SK-N-SH treated with all-trans-retinoic acid at 6 μM for 48 hours (cell line): ENCODE results near the gene DLX5.

ENCODE experiments used
- ATAC-seq: fragments of 200-7000 bp; cut with Tn5 transposase; 3 replicates; pipeline ENCODE4 v1.9.1; 2020; ENCODE audit warnings: mild to moderate bottlenecking, moderate library complexity
- ARNTL ChIP-seq: fragments of 450-650 bp; formaldehyde crosslinking; IDR thresholded peaks from 2 replicates; pipeline ENCODE4 v1.5.0; 2020; ENCODE audit warnings: low read depth, mild to moderate bottlenecking, moderate library complexity, borderline replicate concordance
- CSRNP3 ChIP-seq: fragments of 250-450 bp; sonication (Bioruptor Pico); IDR thresholded peaks from 2 replicates; pipeline ENCODE4 v1.5.1; 2021; ENCODE audit warnings: mild to moderate bottlenecking, moderate library complexity
- ESRRG ChIP-seq: fragments of 250-450 bp; sonication (Bioruptor Pico); IDR thresholded peaks from 2 replicates; pipeline ENCODE4 v1.6.1; 2021; ENCODE audit warnings: mild to moderate bottlenecking
- GLIS3 ChIP-seq: fragments of 250-450 bp; sonication (Bioruptor Pico); IDR thresholded peaks from 2 replicates; pipeline ENCODE4 v1.5.0; 2020; ENCODE audit warnings: mild to moderate bottlenecking, moderate library complexity
- ISL1 ChIP-seq: fragments of 250-450 bp; sonication (Bioruptor Pico); IDR thresholded peaks from 2 replicates; pipeline ENCODE4 v2.1.2; 2022; ENCODE audit warnings: mild to moderate bottlenecking, moderate library complexity
- PATZ1 ChIP-seq: fragments of 250-450 bp; sonication (Bioruptor Pico); IDR thresholded peaks from 2 replicates; pipeline ENCODE4 v1.8.0; 2020; ENCODE audit warnings: mild to moderate bottlenecking, moderate library complexity, borderline replicate concordance
- PPARA ChIP-seq: fragments of 250-450 bp; sonication (Bioruptor Pico); IDR thresholded peaks from 2 replicates; pipeline ENCODE4 v1.5.0; 2020; ENCODE audit warnings: mild to moderate bottlenecking, borderline replicate concordance
- RARB ChIP-seq: fragments of 250-450 bp; sonication (Bioruptor Pico); IDR thresholded peaks from 2 replicates; pipeline ENCODE4 v1.8.0; 2021; ENCODE audit warnings: mild to moderate bottlenecking, moderate library complexity
- SNAI2 ChIP-seq: fragments of 250-450 bp; sonication (Bioruptor Pico); IDR thresholded peaks from 2 replicates; pipeline ENCODE4 v1.5.0; 2020; ENCODE audit warnings: mild to moderate bottlenecking, moderate library complexity
- TCF4 ChIP-seq: fragments of 250-450 bp; sonication (Bioruptor Pico); IDR thresholded peaks from 2 replicates; pipeline ENCODE4 v1.8.0; 2021; ENCODE audit warnings: mild to moderate bottlenecking, moderate library complexity, borderline replicate concordance
- TOX ChIP-seq: fragments of 250-450 bp; sonication (Bioruptor Pico); IDR thresholded peaks from 2 replicates; pipeline ENCODE4 v1.8.0; 2021; ENCODE audit warnings: mild to moderate bottlenecking, moderate library complexity, borderline replicate concordance
- TSHZ2 ChIP-seq: fragments of 250-450 bp; sonication (Bioruptor Pico); IDR thresholded peaks from 2 replicates; pipeline ENCODE4 v1.5.0; 2020; ENCODE audit warnings: mild to moderate bottlenecking, moderate library complexity
- ZFP3 ChIP-seq: fragments of 250-450 bp; sonication (Bioruptor Pico); IDR thresholded peaks from 2 replicates; pipeline ENCODE4 v1.5.0; 2020; ENCODE audit warnings: mild to moderate bottlenecking, moderate library complexity
- ZNF565 ChIP-seq: fragments of 450-650 bp; formaldehyde crosslinking; conservative IDR thresholded peaks from 2 replicates; pipeline ENCODE4 v1.5.0; 2020; ENCODE audit warnings: low read depth, mild to moderate bottlenecking, moderate library complexity

The DLX5 gene

GRCh38 chr7:97018791-97019531 is 5.7 kb downstream of the DLX5 start:
- ATAC-seq = no peak
- no peak for TF ChIP-seq ESRRG (CRISPR knock-in tag)
- no peak for TF ChIP-seq ISL1 (CRISPR knock-in tag)
- TF ChIP-seq ZNF565 (CRISPR knock-in tag) = no peak
- TF ChIP-seq TCF4 = no peak
- TF ChIP-seq TOX (CRISPR knock-in tag) = no peak

DNA sequence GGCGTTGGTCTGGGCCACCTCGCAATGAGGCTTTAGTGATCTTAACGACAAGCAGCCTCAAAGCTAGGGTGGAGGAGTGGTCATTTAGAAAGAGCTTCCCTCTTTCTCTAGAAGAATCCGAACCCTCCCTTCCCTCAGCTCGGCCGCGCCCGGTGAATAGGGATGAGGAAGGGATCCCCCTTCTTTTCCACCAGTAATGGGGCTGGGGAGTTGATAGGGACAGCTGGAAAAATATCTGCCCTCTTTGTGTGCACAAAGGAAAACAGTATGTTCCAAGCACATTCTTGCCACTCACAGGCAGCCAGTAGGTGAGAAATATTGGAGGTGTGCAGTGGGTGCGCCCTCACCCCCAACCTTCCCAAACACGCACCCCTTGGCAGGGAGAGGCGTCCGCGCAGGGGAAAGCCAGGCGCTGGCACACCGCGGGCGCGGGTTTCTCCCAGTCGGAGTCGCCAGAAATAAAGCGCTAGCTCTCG is 6.5 kb downstream of the DLX5 start:
- ATAC-seq = no peak

DNA sequence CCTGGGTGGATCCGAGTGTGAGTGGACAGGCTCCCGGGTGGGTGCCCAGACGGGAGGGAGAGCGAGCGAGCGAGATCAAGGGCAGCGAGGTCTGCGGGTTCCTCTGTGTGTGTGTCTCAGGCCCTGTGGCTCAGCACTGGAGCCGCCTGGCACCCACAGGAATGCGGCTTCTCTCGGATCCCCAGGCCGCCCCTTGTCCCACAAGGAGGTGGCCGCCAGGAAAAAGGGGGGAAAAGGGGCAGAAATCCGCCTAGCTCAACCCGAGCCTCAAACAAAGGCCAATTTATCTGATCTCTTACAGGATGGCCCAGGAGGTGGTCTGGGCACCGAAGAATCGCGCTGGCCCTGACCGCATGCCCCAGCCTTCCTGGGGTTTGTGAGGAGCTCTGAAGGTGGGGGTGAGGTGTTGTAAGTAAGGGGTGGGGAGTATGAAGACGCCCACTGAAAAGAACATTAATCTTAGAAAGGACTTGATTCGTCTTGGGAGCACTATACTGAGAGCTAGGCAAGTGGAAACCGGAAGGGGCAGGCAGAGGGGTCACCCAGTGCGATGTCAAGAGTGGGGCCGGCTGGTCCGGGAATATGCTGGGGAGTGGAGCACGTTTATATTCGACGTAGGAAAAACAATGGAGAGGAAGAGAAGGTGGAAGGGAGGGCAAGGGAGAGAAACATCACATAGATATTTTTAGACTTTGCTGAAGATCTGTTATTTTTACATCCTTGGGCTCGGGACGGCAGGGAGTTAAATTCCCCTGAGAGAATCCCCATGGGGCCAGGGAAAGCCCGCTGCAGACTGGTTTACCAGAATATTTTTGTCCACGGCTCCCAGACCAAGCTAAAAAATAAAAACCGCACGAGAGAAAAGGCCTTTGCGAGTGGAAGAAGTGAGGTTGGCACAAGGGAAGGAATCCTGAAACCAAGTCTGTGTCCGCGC is 7.2 kb downstream of the DLX5 start:
- TF ChIP-seq ZFP3 (CRISPR knock-in tag) (no peak), ESRRG (CRISPR knock-in tag) (no peak)
- ATAC-seq = no peak

More for the DNA sequence above, 6.5 kb downstream of the DLX5 start:
- TF ChIP-seq TOX (CRISPR knock-in tag) (no peak), TSHZ2 (CRISPR knock-in tag) (no peak), ZNF565 (CRISPR knock-in tag) (no peak), ARNTL (CRISPR knock-in tag) (no peak), PATZ1 (no peak), GLIS3 (no peak), TCF4 (no peak), RARB (CRISPR knock-in tag) (no peak), CSRNP3 (no peak), ZFP3 (CRISPR knock-in tag) (no peak), ISL1 (CRISPR knock-in tag) (no peak), SNAI2 (CRISPR knock-in tag) (no peak), PPARA (no peak)

DNA sequence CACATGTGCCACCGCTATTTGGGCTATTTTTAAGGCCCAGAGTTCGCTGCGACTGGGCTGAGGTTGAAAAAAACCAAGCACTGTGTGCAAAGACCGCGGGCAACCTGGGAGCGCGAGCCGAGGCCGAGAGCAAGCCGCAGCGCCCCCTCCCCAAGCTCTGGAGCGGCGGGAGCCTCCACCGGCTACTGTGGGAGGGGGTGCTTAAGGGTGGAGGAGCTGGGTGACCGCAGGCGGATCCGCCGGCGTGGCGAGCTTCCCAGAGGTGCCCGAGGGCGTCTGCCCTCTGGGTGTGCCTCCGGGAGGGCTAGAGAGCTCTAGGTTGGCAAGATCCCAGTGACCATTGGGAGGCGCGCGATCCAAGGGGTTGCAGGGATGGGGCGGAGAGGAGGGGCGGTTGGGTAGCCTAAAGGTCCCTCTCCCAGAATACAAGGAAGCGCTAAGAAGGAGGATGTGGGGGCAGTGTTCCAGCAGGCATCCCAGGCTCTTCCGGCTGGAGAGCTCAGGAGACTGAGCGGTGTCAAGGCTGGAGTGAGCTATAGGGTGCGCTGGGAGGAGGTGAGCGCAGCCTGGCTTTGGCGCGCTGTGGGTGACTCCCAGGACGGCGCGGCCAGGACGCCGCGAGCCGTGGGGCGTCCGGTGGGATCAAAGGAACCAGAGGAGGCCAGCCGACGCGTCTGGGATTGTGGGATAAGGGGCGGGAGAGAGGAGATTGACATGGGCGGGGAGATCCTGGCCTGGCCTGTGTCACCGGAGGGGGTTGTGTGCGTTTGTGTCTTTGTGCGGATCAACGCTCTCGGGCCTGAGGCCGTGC is 8.0 kb downstream of the DLX5 start:
- no peak for TF ChIP-seq CSRNP3
- ATAC-seq = peak; percentile 72
